Uterus (tissue), 2 donors: ENCODE results near the gene SMAD4.

ENCODE experiments used
- CTCF ChIP-seq, 4 experiments: fragments of 200-600 bp in 2 of 4; fragments of 450-650 bp in 2 of 4; sonication (generic) in 2 of 4; IDR thresholded peaks; one replicate each; pipeline ENCODE4 v1.5.1; 2016 to 2019; ENCODE audit warnings: antibody characterized with exemption in 4 of 4, mild to moderate bottlenecking in 2 of 4, moderate library complexity in 1 of 4
- POLR2A ChIP-seq, 2 donors: fragments of 450-650 bp; IDR thresholded peaks; one replicate each; pipeline ENCODE4 v1.6.1; 2016; ENCODE audit warnings: antibody characterized with exemption in 2 of 2, mild to moderate bottlenecking in 1 of 2, moderate library complexity in 1 of 2

- TF ChIP-seq CTCF (IDR thresholded peaks at IDR 0.05) = no peak
- no peak for TF ChIP-seq POLR2A (IDR thresholded peaks at IDR 0.05)
These were observed 24.8 kb downstream of the SMAD4 start for GRCh38 chr18:51054764-51055163.
